Activated T-cell treated with anti-CD3 and anti-CD28 coated beads, Interleukin-2, amount 50 U/mL, for 48 hours (primary cell): ENCODE measurements around the gene F2.

Source experiments
- DNase-seq, 2 experiments: peaks; one replicate each; pipeline ENCODE4 v3.0.0-alpha.2; 2020

The F2 gene

DNA sequence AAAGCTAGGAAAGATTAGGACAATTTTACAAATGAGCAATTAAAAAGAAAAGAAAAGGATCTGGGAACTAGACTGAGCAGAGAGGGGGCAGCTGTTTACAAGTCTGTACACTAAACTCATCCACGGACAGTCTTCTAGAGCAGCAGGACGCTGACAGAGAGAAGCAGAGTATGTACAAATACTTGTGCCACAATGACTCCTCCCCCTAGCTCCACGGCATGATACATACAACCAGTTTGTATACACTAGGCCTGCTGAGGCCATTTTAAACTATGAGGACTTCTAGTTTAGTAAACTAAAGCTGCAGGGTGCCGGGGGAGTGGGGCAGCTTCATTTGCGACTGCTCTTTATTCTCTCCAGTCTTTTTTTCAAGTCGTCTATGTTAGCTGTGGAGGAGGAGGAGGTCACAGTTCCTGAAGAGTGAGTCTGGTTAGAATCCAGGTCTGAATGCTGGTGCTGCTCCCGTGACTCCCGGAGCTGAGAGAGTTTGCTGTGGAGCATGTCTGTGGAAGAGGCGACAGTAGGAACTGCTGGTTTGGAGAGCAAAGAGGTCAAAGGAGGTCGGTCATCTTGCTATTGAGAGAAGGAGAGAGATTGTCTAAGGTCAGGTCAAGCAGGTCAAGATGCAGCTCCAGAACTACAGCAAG is 24.8 kb downstream of the F2 start:
- DNase-seq: no peak

DNA sequence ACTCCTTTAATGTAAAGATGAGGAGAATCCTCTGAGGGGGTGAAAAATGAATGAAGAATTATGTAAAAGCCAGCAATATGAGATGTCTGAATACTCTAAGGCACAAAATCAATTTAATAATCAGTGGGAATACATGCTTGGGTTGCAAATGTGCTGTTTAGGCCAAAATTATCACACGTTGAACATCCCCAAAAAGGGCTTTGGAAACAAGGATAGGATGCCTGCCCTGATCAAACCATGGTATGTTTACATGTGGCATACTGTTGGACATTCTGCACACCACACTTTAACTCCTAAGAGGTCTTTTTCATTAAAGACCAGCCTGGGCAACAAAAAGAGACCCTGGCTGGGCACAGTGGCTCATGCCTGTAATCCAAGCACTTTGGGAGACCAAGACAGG is 26.3 kb downstream of the F2 start:
- no peak for DNase-seq

DNA sequence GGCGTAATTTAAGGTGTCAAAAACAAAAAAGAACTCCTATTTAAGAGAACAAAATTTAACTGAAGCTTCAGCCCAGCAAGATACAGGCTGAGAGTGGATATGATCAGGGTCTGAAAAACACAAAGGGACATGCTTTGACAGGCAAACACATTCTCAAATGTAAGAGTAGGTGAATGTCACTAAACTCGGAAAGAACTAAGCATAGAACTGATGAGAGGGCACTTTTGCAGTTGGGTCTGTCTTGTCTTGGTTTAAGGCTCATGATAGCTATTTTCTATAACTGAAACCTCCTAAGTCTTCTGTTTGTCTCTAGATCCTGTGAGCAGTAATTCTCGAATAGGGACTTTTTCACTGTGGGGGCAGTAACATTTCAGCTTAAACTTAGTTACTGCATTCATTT is 27.0 kb downstream of the F2 start:
- no peak for DNase-seq

DNA sequence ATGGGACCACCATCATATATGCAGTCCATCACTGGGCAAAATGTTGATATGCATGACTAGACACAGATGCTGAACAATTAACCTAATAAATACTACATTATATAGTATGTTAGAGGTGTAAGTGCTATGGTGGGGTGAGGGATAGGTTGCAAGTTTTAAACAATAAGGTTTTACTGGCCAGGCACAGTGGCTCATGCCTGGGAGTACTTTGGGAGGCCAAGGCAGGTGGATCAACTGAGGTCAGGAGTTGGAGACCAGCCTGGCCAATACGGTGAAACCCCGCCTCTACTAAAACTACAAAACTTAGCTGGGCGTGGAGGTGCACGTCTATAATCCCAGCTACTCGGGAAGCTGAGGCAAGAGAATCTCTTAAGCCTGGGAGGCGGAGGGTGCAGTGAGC is 28.1 kb downstream of the F2 start:
- no peak for DNase-seq

DNA sequence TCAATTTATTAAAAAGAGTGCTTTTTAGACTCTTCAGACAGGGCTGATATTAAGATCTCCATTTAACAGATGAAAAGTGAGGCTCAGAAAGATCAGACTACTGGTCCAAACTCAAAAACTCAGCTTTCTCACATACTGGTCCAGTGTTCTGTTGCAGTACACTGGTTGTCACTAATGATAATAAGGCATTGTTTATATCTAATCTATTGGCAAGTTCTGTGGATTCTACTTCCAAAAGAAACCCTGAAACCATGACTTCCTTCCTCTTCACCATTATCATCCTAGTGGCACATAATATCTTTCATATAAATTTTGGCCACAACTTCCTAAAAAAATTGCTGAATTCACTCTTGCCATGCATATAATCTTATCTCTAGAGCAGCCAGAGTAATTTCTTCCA is 36.9 kb downstream of the F2 start:
- no peak for DNase-seq

DNA sequence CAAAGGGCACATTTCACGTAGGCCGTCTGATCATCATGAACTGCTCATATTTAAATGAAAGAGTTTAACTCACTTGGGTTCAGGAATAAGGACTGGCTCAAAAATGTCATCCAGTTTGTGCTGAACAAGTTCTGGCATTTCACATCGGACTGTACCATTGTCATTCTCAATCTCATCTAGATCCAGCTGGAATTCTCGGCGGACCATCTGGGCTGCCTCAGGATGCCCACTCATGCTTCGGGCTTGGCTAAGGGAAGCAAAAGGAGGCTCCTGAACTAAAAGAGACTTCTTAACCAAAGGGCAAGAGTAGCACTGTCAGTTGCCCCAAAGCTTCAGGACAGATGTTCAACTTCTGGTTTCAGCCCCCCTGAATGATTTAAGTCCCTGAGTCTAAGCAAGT is 40.2 kb downstream of the F2 start:
- no peak for DNase-seq

DNA sequence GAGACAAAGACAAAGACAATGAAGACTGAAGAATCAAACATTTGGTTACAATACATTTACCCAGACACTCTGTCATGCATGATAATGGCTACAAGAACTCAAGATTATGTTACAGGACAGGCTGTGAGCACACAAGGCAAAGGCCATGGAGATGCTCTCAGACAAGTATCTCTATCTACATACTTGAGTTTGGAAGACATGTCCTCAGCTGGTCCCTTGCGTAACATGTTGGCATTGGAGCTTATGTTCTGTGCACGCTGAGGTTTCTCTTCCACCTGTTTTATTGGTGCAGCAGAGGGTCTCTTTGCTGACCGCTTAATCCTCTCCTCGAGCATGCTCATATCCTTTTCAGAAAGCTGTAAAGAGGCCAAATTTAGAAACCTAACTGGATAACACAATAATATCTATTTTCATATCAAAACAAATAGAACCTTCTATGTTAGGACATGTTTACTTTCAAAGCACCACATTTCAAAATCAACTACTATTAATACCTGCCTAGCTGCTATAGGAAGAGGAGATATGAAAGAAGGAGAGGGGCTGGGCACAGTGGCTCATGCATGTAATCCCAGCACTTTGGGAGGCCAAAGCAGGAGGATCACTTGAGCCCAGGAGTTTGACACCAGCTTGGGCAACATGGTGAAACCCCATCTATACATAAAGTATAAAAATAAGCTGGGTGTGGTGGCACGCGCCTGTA is 41.6 kb downstream of the F2 start:
- DNase-seq: no peak

DNA sequence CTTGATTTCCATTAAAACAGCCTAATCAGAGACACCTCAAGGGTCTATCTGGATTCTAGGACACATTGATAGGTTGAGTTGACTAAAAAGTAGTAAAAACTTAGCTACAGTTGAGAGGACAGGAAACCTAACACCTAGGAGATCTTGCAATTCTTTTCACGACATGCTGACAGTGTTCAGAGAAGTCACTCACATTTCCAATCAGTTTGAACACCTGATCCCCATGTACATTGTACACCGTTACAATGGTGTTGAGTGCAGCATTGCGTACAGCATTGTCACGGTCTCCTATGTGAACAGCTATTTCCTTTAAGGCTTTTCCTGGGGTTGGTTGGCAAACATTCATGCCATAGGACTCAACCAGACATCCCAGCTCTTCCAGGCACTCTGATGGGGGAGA is 42.8 kb downstream of the F2 start:
- DNase-seq: no peak

DNA sequence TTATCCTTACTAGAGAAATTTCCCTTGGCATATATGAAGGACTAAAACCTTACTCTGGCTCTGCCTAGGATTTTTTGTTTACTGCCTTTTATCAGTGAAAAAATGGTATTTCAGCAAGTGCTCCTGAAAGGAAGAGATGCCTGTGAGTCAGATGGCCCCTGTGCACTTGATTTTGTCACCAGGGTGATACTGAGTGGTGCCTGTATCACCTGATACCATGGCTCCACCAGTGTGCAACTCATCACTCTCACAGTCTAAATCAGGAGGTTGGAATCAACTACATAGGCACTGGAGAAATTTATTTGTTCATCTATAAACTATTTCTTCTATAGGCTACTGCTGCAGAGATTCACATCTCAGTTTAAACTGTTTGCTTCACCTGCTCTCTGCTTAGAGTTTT is 43.2 kb downstream of the F2 start:
- no peak for DNase-seq

DNA sequence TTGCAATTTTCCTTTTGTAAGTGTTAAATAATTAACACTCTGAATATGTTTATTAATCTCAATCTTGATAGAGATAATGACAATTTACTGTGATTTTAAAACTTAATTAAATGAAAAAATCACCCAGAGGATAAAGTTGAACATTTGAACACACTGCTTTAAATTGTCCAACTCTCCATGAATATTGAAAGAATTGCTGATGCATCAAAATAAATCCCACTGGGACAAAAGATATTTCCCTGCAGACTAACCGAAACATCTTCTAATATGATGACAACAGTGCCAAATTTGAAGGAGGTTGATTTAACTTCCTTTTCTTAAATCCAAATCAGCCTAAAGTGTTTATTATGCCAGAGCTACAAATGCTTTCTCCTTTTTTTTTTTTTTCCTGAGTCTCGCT is 47.6 kb downstream of the F2 start:
- DNase-seq: no peak

DNA sequence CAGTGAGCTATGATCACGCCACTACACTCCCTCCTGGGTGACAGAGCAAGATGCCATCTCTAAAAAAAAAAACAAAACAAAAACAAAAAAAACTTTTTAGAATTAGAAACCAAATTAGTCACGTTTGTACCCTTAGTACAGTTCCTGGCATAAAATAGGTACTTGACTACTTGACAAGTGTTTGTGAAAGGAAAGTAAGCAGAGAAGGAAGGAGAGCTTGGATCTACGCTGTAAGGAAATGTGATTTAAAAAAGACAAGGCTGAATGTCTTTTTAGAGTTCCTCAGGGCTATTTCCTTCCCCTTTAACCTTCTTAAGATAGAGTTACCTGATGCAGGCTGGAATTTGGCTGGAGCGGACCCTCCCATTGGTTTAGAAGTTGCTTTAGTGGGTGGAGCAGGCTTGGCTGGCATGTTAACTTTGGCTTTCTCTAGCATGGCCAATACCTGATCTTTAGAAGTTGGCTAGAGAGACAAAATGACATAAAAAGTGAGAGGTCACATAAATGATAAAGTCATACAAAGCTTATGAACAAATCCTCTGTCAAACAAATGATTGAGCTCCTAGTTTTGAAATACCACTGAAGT is 50.7 kb downstream of the F2 start:
- DNase-seq: no peak

DNA sequence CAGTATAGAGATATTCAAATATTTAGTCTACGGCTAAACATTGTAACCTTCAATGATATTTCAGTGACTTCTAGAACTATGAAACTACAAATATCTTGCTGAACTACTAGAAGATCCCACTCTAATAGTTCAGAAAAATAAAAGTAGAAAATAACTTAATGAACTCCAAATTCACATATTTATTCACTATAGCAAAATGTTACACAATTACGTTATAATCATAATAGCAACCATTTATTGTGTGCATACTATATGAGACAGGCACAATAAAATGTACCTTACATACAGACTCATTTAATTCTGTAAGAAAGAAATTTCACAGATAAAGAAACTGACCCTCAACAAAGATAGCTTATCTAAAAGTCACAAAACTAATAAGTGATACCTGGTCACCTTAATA is 57.9 kb downstream of the F2 start:
- DNase-seq: no peak

DNA sequence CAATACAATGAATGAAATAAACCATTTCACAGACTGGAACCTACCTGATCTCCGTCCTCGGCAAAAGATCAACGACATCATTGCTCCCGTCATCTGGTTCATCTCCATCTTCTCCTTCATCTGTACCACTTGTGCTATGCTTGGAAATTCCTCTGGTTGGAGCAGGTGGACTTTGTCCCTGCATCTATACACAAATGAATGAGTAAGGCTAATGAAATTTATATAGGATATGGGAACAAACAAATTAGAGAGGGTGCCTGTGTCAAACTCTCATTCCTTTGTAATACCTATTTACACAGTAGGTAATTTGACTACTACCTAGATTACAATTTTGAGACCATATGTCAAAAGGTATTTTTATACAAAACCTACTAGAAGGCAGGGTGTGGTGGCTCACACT is 59.4 kb downstream of the F2 start:
- no peak for DNase-seq
